ENCODE measurements around the gene ZNF287.
"Not testable (repeated sequence)": the region's sequence is repeated elsewhere in the genome, so short reads cannot be mapped to it uniquely, and the experiment has no call there.

Gene ZNF287

GRCh38 chr17:16551878-16552636, 16.9 kb downstream of the ZNF287 start:
- H3K27ac ChIP-seq, result no peak overlapping the region
- POLR2A ChIA-PET (ENCODE audit: low non-redundant PET), result no interaction called here
- no peak for DNase-seq (ENCODE audit: low spot score)
- CTCF ChIA-PET, result no interaction called here
- TF ChIP-seq, protein P1, sequence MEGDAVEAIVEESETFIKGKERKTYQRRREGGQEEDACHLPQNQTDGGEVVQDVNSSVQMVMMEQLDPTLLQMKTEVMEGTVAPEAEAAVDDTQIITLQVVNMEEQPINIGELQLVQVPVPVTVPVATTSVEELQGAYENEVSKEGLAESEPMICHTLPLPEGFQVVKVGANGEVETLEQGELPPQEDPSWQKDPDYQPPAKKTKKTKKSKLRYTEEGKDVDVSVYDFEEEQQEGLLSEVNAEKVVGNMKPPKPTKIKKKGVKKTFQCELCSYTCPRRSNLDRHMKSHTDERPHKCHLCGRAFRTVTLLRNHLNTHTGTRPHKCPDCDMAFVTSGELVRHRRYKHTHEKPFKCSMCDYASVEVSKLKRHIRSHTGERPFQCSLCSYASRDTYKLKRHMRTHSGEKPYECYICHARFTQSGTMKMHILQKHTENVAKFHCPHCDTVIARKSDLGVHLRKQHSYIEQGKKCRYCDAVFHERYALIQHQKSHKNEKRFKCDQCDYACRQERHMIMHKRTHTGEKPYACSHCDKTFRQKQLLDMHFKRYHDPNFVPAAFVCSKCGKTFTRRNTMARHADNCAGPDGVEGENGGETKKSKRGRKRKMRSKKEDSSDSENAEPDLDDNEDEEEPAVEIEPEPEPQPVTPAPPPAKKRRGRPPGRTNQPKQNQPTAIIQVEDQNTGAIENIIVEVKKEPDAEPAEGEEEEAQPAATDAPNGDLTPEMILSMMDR (conservative IDR thresholded peaks at IDR 0.05; ENCODE audit: low read depth), result no peak

GRCh38 chr17:16537130-16537458, 31.9 kb downstream of the ZNF287 start:
- POLR2A ChIA-PET (ENCODE audit: low non-redundant PET), result interaction anchor here (0.7 kb wide), 1 partner anchor 18 kb away, joined by 3 read pairs; no protein-coding TSS in a partner anchor
- DNase-seq (ENCODE audit: low spot score), result no peak
- CTCF ChIA-PET, result no interaction called here
- H3K27ac ChIP-seq, result no peak overlapping the region
- TF ChIP-seq, protein P1 (conservative IDR thresholded peaks at IDR 0.05; ENCODE audit: low read depth), result no peak

GRCh38 chr17:16534236-16534635, 34.8 kb downstream of the ZNF287 start:
- DNase-seq (ENCODE audit: low spot score), result no peak
- CTCF ChIA-PET, result interaction anchor here (0.6 to 1.6 kb wide), 2 partner anchors 9 to 13 kb away, joined by 3 to 4 read pairs; no protein-coding TSS in a partner anchor
- H3K27ac ChIP-seq, result no peak overlapping the region
- TF ChIP-seq, protein P1 (conservative IDR thresholded peaks at IDR 0.05; ENCODE audit: low read depth), result no peak
- POLR2A ChIA-PET (ENCODE audit: low non-redundant PET), result no interaction called here

DNA sequence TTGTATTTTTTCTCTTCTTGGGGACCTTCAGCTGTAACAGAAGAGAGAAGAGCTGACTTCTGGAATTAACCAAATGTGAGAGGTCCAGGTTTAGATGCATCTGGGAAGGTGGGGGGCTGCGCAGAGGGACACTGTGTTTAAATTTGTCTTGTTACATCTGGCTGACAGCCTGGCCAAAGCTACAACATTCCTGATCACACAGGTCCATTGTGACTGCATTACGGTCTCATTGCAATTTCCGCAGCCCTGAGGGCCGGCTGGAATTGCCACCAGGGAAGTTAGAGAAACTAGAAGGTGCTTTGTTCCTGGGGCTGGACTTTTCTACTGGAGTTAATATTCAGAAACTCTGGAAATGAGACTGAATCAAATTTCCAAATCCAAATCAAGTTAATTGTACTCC, 39.1 kb downstream of the ZNF287 start:
- TF ChIP-seq, protein P1 (conservative IDR thresholded peaks at IDR 0.05; ENCODE audit: low read depth), result no peak

GRCh38 chr17:16527298-16527697, 41.7 kb downstream of the ZNF287 start:
- ChIA-PET POLR2A (ENCODE audit: low non-redundant PET) (no interaction called here), CTCF (interaction anchor here (1.0 kb wide), 1 partner anchor 164 kb away, joined by 3 read pairs; no protein-coding TSS in a partner anchor)
- no peak overlapping the region for H3K27ac ChIP-seq
- DNase-seq (ENCODE audit: low spot score), result no peak
- TF ChIP-seq, protein P1 (conservative IDR thresholded peaks at IDR 0.05; ENCODE audit: low read depth), result no peak

More for the DNA sequence above, 39.1 kb downstream of the ZNF287 start:
- no peak for DNase-seq (ENCODE audit: low spot score)
- ChIA-PET POLR2A (ENCODE audit: low non-redundant PET) (no interaction called here), CTCF (no interaction called here)
- H3K27ac ChIP-seq, result no peak overlapping the region

GRCh38 chr17:16525556-16525955, 43.4 kb downstream of the ZNF287 start:
- CTCF ChIA-PET, result interaction anchor here (0.6 to 0.7 kb wide), 2 partner anchors 9 to 82 kb away, joined by 3 read pairs; no protein-coding TSS in a partner anchor

GRCh38 chr17:16521070-16521727, 47.8 kb downstream of the ZNF287 start:
- peak; percentile 88 for DNase-seq (ENCODE audit: low spot score)
- ChIA-PET POLR2A (ENCODE audit: low non-redundant PET) (no interaction called here), CTCF (interaction anchor here (0.6 to 1.9 kb wide), 9 partner anchors 13 to 158 kb away, joined by 3 to 12 read pairs (median 4); no protein-coding TSS in a partner anchor)
- H3K27ac ChIP-seq, result no peak overlapping the region
- TF ChIP-seq, protein P1 (conservative IDR thresholded peaks at IDR 0.05; ENCODE audit: low read depth), result peak; percentile 88

More at GRCh38 chr17:16525556-16525955, 43.4 kb downstream of the ZNF287 start:
- DNase-seq (ENCODE audit: low spot score); POLR2A ChIA-PET (ENCODE audit: low non-redundant PET); H3K27ac ChIP-seq: not testable (repeated sequence)

Measured in RWPE1 (cell line).